ENCODE measurements around the gene PFKFB4. TPM values are rescaled to one million over a fixed set of nuclear protein-coding genes. Genes with fewer than 3 reads are reported as not detected.

The PFKFB4 gene
- total and polyA plus RNA-seq, 2 of the 4 experiments (the other 2 are of a cell fraction) = 16.9 to 17.0 TPM

GRCh38 chr3:48576647-48577046 is 20.0 kb upstream of the PFKFB4 start:
- Histone ChIP-seq H3K9me3 (ENCODE audit: control insufficient read depth, insufficient read depth, low read length) (no peaks in the 10 kb centered on the region), H3K18ac (ENCODE audit: low read depth, low read length) (no peak overlapping the region), H3K4me3 (ENCODE audit: insufficient read depth, low read depth, low read length) (no peak overlapping the region), H2AK9ac (replicated peaks; ENCODE audit: low read depth, low read length, poor library complexity) (no peak overlapping the region), H3K9ac (ENCODE audit: low read depth, low read length) (no peak overlapping the region), H3K27me3 (ENCODE audit: control insufficient read depth, insufficient read depth, low read length) (no peaks in the 10 kb centered on the region), H4K91ac (ENCODE audit: insufficient read depth, low read depth, low read length) (no peak overlapping the region), H2BK15ac (ENCODE audit: low read depth, low read length) (no peak overlapping the region), H4K20me1 (ENCODE audit: insufficient read depth, low read length) (peaks cover 6% of the 10 kb centered on the region; the same call in 1 of the 2 replicates), H3K4me1 (ENCODE audit: control insufficient read depth, insufficient read depth, low read length) (no peaks in the 10 kb centered on the region), H3K4ac (ENCODE audit: low read depth, low read length) (no peak overlapping the region), H3K14ac (replicated peaks; ENCODE audit: low read depth, low read length) (no peak overlapping the region), H2BK5ac (ENCODE audit: low read depth, low read length, poor library complexity, severe bottlenecking) (no peak overlapping the region), H3K27ac (ENCODE audit: insufficient read depth, low read length) (no peak overlapping the region), H3K79me1 (ENCODE audit: low read depth in 1 of 2, low read length in 2 of 2) (peaks cover 4 to 23% of the 10 kb centered on the region in 2 experiments; a peak in 2 of 4 replicates), H2BK120ac (ENCODE audit: low read depth, low read length) (no peak overlapping the region), H3K4me2 (ENCODE audit: low read depth, low read length) (no peak overlapping the region), H2AFZ (replicated peaks; ENCODE audit: low read length, poor library complexity) (no peak overlapping the region), H3K36me3 (ENCODE audit: control insufficient read depth, insufficient read depth, low read length) (peaks cover 87% of the 10 kb centered on the region), H4K8ac (ENCODE audit: low read depth in 2 of 2, low read length in 2 of 2) (no peak overlapping the region), H4K5ac (ENCODE audit: low read depth, low read length) (no peak overlapping the region), H3K56ac (ENCODE audit: extremely low read depth, insufficient read depth, low read length) (no peak overlapping the region), H3K23ac (ENCODE audit: low read depth, low read length) (no peak overlapping the region), H2BK20ac (ENCODE audit: low read depth, low read length) (no peak overlapping the region), H2AK5ac (ENCODE audit: low read depth, low read length) (no peak overlapping the region), H3K9me1 (ENCODE audit: insufficient read depth, low read length) (peaks cover 11% of the 10 kb centered on the region)
- in situ Hi-C loops (cut with MboI; ENCODE audit: low sequenced_read_pairs) (no loop called here), intact Hi-C loops (cut with micrococcal nuclease) (no loop called here), dilution Hi-C loops (cut with HindIII; ENCODE audit: low sequenced_read_pairs, unreplicated experiment) (no loop called here)
- TF ChIP-seq NFE2L2 (IDR thresholded peaks at IDR 0.05; ENCODE audit: low read depth, low read length) = no peak
- TF ChIP-seq RCOR1 (IDR thresholded peaks at IDR 0.05; ENCODE audit: insufficient replicate concordance, low read length) = no peak
- TF ChIP-seq CHD1 (IDR thresholded peaks at IDR 0.05; ENCODE audit: low read depth, low read length) = no peak
- no peak for TF ChIP-seq RFX5 (IDR thresholded peaks at IDR 0.05; ENCODE audit: low read depth, low read length)
- TF ChIP-seq SMC3 (IDR thresholded peaks at IDR 0.05; ENCODE audit: low read depth, low read length) = no peak
- TF ChIP-seq CEBPB (IDR thresholded peaks at IDR 0.05; ENCODE audit: low read depth, low read length) = no peak
- no peak for TF ChIP-seq MXI1 (IDR thresholded peaks at IDR 0.05; ENCODE audit: borderline replicate concordance, low read depth, low read length)
- no peak for TF ChIP-seq MAFK (IDR thresholded peaks at IDR 0.05; ENCODE audit: low read depth, low read length)
- TF ChIP-seq MAZ (IDR thresholded peaks at IDR 0.05; ENCODE audit: borderline replicate concordance, low read depth, low read length) = no peak
- no peak for TF ChIP-seq ELK1 (IDR thresholded peaks at IDR 0.05; ENCODE audit: borderline replicate concordance, low read depth, low read length)
- no peak for TF ChIP-seq RAD21 (IDR thresholded peaks at IDR 0.05; ENCODE audit: low read length)
- TF ChIP-seq POLR2A (IDR thresholded peaks at IDR 0.05; ENCODE audit: low read depth, low read length) = no peak
- TF ChIP-seq CTCF (conservative IDR thresholded peaks at IDR 0.05; ENCODE audit: low read depth, low read length) = no peak
- WGBS, 2 experiments (ENCODE audit: extremely low coverage in 2 of 2, insufficient read length in 1 of 2) = 100% methylated on average over 1 of the region's 4 CpGs; no CpG with 5 or more reads in 1 of the 2 experiments
- no peak for ATAC-seq (ENCODE audit: low read depth)
- DNase-seq = no peak
- no TSS peak for BruUV-seq (replicated peaks)
- POLR2A ChIA-PET (ENCODE audit: unreplicated experiment) = interaction anchor here (0.5 kb wide), 1 partner anchor 110 kb away, joined by 3 read pairs; no protein-coding TSS in a partner anchor
- CTCF ChIA-PET = no interaction called here
